H4 (cell line): ENCODE data around the gene ZNF787. TPM values are rescaled to one million over a fixed set of nuclear protein-coding genes. Genes with fewer than 3 reads are reported as not detected.

Experiments used
- DNase-seq: peaks from one replicate; pipeline ENCODE4 v3.0.0-alpha.2; 2015; ENCODE audit warnings: low spot score
- total RNA-seq: library from RNA; depleted of rRNA; stranded (reverse); fragments of >200 nt; shearing (Covaris generic); gene quantifications from 2 replicates; pipeline ENCODE4 v1.2.3, GENCODE V29; 2014

Gene ZNF787
- total RNA-seq, 1 experiment from 2014 or later = 8.6 TPM

GRCh38 chr19:56144376-56144775, 23.3 kb upstream of the ZNF787 start:
- peak; percentile 64 for DNase-seq

GRCh38 chr19:56142897-56143434, 21.9 kb upstream of the ZNF787 start:
- no peak for DNase-seq

- DNase-seq = no peak
Observed at GRCh38 chr19:56142087-56142787, 21.1 kb upstream of the ZNF787 start.

- no peak for DNase-seq
Observed at GRCh38 chr19:56141417-56141993, 20.4 kb upstream of the ZNF787 start.

GRCh38 chr19:56140583-56141416, 19.7 kb upstream of the ZNF787 start, which contains the start of gene ZNF444:
TSS of gene ZNF444 (plus strand) at chr19:56141287. CDS start at chr19:56146912, 5,625 bp downstream.
- peak; percentile 100 for DNase-seq

- DNase-seq = no peak
Observed at GRCh38 chr19:56139847-56140582, 18.9 kb upstream of the ZNF787 start.

- no peak for DNase-seq
Observed at GRCh38 chr19:56138069-56138468, 17.0 kb upstream of the ZNF787 start.

- no peak for DNase-seq
Observed at GRCh38 chr19:56137405-56137804, 16.3 kb upstream of the ZNF787 start.

GRCh38 chr19:56136362-56136761, 15.3 kb upstream of the ZNF787 start:
- no peak for DNase-seq

GRCh38 chr19:56134654-56134921, 13.5 kb upstream of the ZNF787 start:
- DNase-seq = no peak

GRCh38 chr19:56133858-56134653, 13.0 kb upstream of the ZNF787 start:
- no peak for DNase-seq

GRCh38 chr19:56132316-56132822, 11.3 kb upstream of the ZNF787 start:
- no peak for DNase-seq

- DNase-seq = no peak
Observed at GRCh38 chr19:56131651-56132050, 10.6 kb upstream of the ZNF787 start.

GRCh38 chr19:56130006-56130405, 8.9 kb upstream of the ZNF787 start:
- no peak for DNase-seq

- no peak for DNase-seq
Observed at GRCh38 chr19:56126983-56127780, 6.1 kb upstream of the ZNF787 start.

- no peak for DNase-seq
Observed at GRCh38 chr19:56125806-56126590, 4.9 kb upstream of the ZNF787 start.

- DNase-seq = no peak
Observed at GRCh38 chr19:56124578-56124977, 3.5 kb upstream of the ZNF787 start.

- DNase-seq = no peak
Observed at GRCh38 chr19:56123266-56123891, 2.3 kb upstream of the ZNF787 start.
